NCI-H2029 treated with DMSO at 0.1 percent for 48 hours (cell line): ENCODE results near the gene TMEM267.
"Not testable (repeated sequence)": the region's sequence is repeated elsewhere in the genome, so short reads cannot be mapped to it uniquely, and the experiment has no call there.

Experiments
- DNase-seq: peaks from one replicate; lab custom pipeline; 2025; lab: John Stamatoyannopoulos, UW

Gene TMEM267

GRCh38 chr5:43409809-43410271, 73.8 kb downstream of the TMEM267 start:
- DNase-seq, result peak; percentile 94

DNA sequence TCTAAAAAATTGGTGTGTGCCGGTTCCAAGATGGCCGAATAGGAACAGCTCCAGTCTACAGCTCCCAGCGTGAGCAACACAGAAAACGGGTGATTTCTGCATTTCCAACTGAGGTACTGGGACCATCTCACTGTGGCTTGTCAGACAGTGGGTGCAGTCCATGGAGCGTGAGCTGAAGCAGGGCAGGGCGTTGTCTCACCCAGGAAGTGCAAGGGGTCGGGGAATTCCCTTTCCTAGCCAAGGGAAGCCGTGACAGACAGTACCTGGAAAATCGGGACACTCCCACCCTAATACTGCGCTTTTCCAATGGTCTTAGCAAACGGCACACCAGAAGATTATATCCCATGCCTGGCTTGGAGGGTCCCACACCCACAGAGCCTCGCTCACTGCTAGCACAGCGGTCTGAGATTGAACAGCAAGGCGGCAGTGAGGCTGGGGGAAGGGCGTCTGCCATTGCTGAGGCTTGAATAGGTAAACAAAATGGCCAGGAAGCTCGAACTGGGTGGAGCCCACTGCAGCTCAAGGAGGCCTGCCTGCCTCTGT, 81.1 kb downstream of the TMEM267 start:
- DNase-seq, result not testable (repeated sequence)

DNA sequence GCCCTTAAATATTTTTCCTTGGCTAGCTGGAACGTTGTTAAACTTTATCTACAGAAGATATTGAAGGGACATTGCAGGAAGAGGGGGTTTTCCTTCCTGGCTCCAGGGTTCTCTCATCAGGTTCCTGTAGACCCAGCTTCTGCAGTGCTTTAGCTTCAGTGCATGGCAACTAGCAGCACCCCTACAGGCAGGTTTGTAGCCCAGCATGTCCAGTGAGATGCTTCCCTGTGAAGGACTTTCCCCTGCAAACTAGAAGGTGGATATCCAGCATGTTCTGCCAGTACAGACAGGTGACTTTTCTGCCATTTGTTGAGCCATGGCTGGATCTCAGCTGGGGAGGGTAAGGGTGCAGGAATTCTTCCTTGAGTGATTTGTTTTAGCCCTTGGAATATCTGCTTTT, 81.8 kb downstream of the TMEM267 start:
- DNase-seq, result no peak

DNA sequence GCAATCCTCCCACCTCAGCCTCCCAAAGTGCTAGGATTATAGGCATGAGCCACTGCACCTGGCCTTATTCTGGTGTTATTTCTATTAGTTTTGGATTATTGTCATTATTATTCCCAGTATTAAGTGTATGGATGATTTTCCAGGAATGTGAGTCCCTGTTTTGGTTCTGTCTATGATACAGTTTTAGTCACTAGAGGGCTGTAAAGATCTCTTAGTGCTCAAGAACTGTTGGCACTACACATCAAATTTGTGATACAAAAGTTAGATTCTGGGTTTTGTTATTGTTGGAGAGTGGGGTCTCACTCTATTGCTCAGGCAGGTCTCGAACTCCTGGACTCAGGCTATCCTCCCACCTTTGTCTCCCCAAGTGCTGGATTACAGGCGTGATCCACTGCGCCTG, 83.6 kb downstream of the TMEM267 start:
- DNase-seq, result no peak

GRCh38 chr5:43396762-43397304, 86.8 kb downstream of the TMEM267 start:
- peak; percentile 14 for DNase-seq
